HG02642 (cell line): ENCODE measurements around the gene NFIA.

Source experiments
- ATAC-seq: cut with Tn5 transposase; IDR thresholded peaks from one replicate; pipeline ENCODE4 v1.9.1; 2021; ENCODE audit warnings: mild to moderate bottlenecking; ENCODE audit not compliant: unreplicated experiment, poor library complexity

The NFIA gene

GRCh38 chr1:61204528-61204927, 122.2 kb downstream of the NFIA start:
- no peak for ATAC-seq

DNA sequence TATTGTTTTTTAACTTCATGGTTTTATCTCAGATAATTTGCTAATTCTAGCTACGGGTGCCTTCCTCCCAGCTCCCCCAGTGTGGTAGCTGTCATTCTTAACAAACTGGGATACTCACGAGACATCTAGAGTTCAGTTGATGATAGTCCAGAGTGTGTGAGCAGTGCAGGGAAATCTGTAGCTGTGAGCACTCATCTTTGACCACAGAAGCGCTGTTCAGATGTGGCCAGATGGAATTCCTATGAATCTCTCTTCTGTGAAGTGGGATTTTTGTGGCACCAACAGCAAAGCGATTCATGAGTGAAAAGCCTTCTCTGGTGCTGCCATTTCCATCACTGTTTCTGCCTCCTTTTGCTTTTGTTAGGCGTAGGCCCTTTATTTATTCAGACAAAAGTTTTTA, 125.1 kb downstream of the NFIA start:
- ATAC-seq = no peak

DNA sequence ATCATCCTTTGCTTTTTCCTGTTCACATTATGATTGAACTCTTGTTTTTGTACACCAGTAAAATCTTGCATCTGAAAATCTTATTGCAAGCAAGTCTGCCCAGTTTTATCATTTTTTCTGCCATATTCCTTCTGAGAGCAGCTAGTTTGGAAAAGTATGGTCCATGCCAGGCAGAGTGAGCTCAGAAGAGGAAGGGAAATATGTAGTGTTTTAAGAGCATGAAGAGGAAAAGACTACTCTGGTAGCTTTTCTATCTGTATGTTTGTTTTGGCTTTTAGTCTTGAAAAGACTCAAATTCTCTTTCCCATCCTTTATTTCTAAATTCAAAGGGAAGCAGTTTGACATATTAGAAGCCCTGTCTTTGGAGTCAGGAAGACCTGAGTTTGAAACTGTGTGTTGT, 125.8 kb downstream of the NFIA start:
- ATAC-seq = no peak

DNA sequence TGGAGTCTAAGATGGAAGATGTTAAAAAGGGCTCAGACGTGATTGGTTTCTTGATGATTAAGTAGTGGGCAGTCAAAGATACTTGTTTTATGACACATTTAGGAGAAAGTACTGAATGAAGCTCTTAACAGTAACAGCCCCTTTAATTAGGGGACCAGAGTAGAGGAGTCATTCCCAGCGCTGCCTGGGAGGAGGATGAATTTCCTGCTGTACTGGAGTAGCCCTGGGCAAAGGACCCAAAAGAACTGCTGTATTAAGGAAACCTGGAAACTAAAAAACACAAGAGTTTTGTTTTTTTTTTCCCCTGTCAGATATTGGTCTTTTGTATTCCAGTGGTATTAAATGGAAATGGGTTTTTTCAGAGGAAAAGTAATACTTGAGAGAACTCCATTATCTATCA, 126.5 kb downstream of the NFIA start:
- ATAC-seq = no peak

DNA sequence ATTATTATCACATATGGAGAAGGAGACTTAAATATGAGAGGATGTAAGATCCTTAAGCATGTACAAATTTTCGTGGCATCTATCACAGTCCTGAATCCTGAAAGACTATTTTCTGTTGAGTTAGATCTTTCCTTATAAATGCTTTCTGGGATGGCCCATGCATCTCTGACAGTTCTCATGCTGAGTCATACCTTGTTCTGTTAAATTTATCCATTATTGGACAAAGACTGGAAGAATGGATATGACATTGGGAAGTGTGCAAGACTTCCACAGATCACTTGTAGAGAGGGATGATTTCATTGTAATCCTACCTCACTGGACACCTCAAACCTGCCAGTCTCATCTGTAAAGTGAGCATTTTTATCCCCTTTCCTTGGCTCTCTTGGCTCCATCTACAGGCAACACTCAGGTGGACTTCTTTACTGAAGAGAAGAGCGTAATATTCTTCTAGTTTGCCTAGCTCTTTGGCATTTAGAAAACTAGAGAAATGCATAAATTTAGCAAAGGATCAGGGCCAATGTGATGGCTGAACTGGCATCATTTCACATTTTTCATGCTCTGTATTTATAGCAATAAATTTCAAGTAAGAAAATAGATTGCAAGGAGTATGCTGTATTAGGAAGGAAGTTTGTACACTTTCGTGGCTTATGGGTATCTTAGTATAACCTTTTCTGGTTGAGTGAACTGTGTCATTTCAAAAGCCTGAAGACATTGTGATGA, 128.2 kb downstream of the NFIA start:
- ATAC-seq = no peak

DNA sequence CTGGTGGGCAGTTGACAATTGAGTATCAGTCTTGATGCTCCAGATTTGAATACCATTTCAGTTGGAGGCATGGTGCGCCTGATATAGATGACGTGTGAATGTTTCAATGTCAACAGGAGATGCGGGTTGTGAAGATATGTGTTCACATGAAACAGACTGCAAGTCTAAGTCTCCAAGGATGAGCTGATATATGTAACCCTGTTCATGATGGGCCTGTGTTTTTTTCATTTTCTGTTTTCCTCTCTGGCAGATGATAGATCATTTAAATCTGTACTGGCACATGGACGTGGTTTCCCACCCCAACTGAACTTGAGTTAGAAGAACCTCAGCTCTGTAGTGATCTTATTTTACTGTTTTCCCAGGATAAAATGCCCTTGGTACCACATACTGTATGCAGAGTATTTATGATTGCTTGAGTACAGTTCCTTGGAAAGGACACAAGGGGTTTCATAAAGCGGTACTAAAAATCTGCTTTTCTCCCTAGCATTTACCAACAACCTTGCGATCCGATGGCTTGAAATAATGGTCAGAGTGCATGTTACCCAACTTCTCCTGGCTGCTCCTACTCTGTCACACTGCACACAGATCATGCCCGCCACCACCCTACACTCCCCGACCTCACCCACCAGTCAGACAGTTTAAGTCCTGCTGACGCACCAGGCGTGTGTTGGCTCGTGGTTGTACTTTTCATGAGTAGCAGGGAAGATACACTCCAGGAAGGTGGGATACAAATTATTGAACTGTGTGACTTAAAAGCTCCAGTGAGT, 131.1 kb downstream of the NFIA start:
- ATAC-seq = no peak

DNA sequence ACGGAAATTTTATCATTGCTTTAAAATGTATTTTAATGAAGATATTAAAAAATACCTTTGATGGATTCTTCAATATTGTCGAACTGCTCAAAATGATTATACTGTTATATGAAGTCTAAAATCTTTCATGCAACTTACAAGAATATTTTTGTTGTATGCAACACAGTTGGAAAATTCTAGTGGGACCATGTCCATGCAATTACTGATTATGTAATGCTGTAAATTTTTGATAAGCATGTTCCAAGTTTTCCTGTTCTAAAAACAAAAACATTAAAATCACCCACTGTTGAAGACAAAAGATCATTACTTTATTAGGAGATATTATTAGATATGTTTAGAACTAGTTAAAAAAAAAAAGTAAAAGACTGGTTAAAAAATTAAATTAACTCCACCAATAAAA, 132.8 kb downstream of the NFIA start:
- ATAC-seq = no peak

DNA sequence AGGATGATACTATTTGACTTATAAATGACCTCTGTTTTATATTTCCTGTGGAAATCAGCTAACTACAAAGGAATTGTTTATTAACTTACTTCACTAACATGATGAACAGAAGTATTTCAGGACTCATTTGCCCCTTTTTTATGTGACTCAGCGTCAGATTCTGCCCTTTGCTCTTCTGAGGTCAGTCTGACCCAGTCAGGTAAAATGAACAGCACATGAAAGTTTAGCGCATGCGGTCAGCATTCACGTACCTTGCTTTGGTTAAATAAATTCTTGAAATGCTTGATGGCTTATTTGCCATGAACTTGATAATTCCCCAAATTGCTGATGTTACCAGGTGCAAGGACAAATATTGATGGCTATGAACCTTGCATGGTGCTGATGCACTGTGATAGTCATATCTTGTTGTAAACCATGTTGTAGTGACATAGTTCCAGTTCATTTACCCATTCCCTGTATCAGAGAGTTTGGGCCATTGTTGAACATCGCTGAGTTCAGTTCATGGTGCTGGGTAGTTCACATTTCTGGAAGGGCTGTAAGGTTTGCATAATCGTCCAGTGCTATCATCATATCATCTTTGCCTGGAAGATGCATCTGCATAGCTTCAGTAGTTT, 133.4 kb downstream of the NFIA start:
- ATAC-seq = no peak

DNA sequence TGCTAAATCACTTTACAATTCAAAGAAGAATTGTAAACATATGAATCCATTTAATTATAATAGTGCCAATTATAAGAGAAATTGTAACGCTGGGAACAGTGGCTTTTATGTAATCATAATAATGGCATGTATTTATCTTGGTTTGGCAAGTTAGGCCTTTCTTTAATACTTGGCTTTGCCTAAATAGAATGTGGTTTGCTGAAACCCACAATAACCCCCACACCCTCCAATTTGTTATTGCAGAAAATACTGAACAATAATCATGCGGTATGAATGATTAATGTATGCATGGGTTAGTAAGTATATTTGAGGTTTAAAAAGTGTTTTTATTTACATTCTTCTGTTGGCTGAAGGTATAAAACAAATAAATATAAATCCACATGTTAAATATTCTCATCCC, 138.2 kb downstream of the NFIA start:
- ATAC-seq = no peak

- no peak for ATAC-seq
These were observed 139.3 kb downstream of the NFIA start for GRCh38 chr1:61221642-61222041.

GRCh38 chr1:61222240-61222639, 139.9 kb downstream of the NFIA start:
- no peak for ATAC-seq

DNA sequence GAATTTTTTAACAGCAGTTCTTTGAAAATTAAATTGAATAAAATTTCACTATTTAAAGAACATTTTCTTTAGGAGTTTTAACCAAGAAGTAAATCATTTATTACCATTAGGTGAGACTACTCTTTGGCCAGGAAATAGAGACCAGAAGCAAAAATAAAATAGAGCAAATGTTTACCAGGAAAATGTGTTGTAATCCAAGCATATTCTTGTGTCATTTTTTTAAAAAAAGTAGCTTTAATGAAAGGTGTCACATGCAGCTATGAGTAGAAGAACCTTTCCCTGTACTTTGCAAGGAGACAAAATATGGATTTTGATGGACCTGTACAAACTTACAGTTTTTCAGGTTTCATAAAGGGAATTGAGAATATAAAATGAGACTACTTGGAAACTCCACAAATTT, 140.8 kb downstream of the NFIA start:
- ATAC-seq = no peak

- ATAC-seq = no peak
These were observed 142.2 kb downstream of the NFIA start for GRCh38 chr1:61224609-61225008.

DNA sequence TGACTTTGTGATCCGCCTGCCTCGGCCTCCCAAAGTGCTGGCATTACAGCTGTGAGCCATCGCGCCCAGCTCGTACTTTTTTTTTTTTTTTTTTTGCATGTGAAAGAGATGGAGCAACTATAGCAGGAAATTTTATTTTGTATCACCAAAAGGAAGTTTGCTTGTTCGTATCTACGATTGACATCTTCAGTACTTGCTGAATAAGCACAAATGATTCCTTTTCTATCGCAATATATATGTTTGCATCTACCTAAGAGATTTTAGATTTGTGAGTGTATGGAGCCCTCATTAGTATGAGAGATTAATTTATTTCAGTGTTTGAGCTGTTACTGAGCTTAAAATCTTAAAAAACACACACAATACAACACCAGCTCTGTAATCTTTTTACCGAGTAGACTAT, 143.1 kb downstream of the NFIA start:
- ATAC-seq = no peak

DNA sequence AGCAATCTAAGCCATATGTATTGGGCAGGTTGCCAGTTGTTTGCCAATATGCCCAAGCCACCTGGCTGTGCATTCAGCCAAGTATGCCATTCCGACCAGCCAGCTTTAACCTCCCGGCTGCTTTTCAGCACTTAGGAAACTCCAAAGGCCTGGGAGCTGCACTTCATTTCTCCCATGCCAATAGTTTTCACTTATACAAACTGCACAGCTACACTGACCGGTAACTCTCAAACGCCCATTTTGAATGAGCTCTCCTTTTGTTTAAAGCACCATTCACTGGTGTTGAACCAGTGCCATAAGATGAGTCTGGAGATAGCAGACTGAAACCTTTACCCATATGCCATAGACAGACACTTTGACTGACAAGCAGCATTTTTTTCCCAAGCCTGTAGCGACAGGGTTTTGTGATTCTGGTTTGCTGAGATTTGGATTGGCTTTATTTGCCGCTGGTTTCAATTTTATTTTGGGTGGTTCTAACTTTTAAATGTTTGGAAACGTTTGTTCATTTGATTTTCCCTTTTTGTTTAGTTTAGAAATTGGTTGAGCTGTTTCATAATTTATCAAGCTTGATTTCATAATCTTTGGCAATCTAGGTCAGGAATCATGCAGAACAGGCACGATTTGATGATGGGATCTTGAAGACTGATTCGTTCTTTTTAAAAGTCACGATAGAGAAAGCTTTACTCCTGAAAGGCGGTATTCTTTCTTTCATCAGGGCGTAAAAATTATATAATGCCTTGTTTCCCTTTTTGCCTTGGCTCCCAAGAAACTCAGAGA, 144.6 kb downstream of the NFIA start:
- ATAC-seq = no peak

DNA sequence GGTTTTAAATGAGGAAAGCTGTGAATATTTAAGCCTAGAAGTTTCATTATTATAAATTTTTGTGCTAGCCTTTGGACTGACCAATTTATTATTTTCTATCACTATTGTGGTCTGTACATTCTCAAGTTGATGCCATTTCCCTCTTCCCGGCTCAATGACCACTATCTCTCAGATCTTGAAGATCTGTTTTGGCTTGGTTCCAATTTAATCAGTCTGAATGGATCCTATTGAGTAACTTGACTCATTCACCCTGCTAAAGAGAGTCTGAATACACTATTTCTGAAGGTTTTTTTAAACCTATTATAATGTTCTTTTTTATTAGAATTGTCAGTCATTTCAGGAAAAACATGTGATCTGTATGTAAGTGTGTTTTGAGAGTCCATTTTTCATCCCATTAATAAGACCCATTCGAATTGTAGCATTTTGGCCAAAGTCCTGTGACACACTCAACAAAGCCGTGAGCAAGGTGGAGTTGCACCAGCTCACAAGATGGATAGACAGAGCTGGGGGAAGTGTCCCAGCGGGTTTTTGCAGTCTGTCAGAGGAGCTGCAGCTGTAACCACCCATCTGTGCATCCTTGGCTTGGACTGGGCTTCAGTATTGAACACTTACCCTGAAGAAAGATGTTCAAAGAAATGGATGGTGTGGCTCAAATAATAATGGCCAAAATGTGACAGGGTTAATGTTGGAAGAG, 145.6 kb downstream of the NFIA start:
- no peak for ATAC-seq

DNA sequence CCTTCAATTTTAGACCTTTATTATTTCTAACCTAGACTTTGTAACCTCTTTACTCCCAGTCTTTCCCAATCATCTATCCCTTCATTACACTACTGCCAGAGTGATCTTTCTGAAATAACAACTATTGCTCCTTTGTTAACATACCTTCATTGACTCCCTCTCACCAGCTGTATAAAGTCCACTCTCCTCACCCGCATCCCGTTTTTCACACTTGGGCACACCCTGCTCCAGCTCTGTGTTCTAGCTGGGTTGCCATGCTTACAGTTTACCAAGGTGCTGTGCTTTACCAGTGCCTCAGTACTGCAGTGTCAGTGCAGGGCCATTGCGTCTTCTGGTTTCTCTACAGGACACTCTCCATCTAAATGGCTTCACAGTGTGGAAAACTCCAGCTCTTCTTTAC, 148.2 kb downstream of the NFIA start:
- no peak for ATAC-seq

DNA sequence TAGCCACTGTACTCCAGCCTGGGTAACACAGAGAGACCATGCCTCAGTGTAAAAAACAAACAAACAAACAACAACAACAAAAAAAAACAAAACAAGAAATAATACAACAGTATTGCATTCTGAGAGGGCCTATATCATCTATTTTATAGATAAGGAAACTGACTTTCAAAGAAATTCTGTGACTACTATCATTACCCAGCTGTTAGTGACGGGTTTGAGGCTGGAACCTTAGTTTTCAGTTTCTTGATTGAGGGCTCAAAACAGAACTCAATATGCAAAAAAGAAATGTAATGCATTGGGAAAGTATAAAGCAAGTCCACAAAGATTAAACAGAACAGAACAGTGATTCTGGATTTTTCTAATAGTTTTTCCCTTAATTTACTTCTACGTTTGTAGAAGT, 149.4 kb downstream of the NFIA start:
- ATAC-seq = no peak

GRCh38 chr1:61233121-61233660, 150.8 kb downstream of the NFIA start:
- ATAC-seq = no peak

- no peak for ATAC-seq
These were observed 152.2 kb downstream of the NFIA start for GRCh38 chr1:61234587-61234919.
